MM.1S (cell line): Measurements from ENCODE around the gene COQ8A.

ENCODE experiments used
- DNase-seq: peaks from one replicate; pipeline ENCODE4 v3.0.0-alpha.2; 2015
- H2AFZ ChIP-seq: fragments of 300-600 bp; sonication (generic); 2 replicates; pipeline ENCODE4 v1.6.0; 2016; ENCODE audit warnings: antibody characterized with exemption, low read length
- H3F3A ChIP-seq: fragments of 300-600 bp; sonication (generic); 2 replicates; pipeline ENCODE4 v1.6.1; 2016; ENCODE audit warnings: mild to moderate bottlenecking, antibody characterized with exemption, low read length, moderate library complexity, mixed read lengths; ENCODE audit not compliant: insufficient read depth
- H3K27ac ChIP-seq: fragments of 300-600 bp; sonication (generic); 2 replicates; pipeline ENCODE4 v1.5.1; 2016; ENCODE audit warnings: mild to moderate bottlenecking, low read length
- H3K27me3 ChIP-seq: fragments of 300-600 bp; sonication (generic); replicated peaks from 2 replicates; pipeline ENCODE4 v1.6.0; 2016; ENCODE audit warnings: low read length; ENCODE audit not compliant: insufficient read depth
- H3K36me3 ChIP-seq: fragments of 300-600 bp; sonication (generic); replicated peaks from 2 replicates; pipeline ENCODE4 v1.6.1; 2016; ENCODE audit warnings: mild to moderate bottlenecking, low read length, mixed read lengths; ENCODE audit not compliant: insufficient read depth
- H3K4me1 ChIP-seq: fragments of 300-600 bp; sonication (generic); 2 replicates; pipeline ENCODE4 v1.6.1; 2016; ENCODE audit warnings: low read length, mixed read lengths
- H3K4me2 ChIP-seq: fragments of 300-600 bp; sonication (generic); 2 replicates; pipeline ENCODE4 v1.6.0; 2016; ENCODE audit warnings: low read depth, low read length
- H3K4me3 ChIP-seq: fragments of 300-600 bp; sonication (generic); 2 replicates; pipeline ENCODE4 v1.5.1; 2016; ENCODE audit warnings: low read length, mixed read lengths
- H3K79me2 ChIP-seq: fragments of 300-600 bp; sonication (generic); 2 replicates; pipeline ENCODE4 v1.6.1; 2016; ENCODE audit warnings: mixed run types, low read length, mixed read lengths
- H3K9ac ChIP-seq: fragments of 300-600 bp; sonication (generic); 2 replicates; pipeline ENCODE4 v1.6.1; 2016; ENCODE audit warnings: low read length, mixed read lengths
- H3K9me2 ChIP-seq: fragments of 300-600 bp; sonication (generic); replicated peaks from 2 replicates; pipeline ENCODE4 v1.6.1; 2016; ENCODE audit warnings: mild to moderate bottlenecking, low read length, mixed read lengths; ENCODE audit not compliant: insufficient read depth
- H3K9me3 ChIP-seq: fragments of 300-600 bp; sonication (generic); replicated peaks from 2 replicates; pipeline ENCODE4 v1.6.1; 2016; ENCODE audit warnings: mild to moderate bottlenecking, low read length, mixed read lengths; ENCODE audit not compliant: insufficient read depth
- H4K20me1 ChIP-seq: fragments of 300-600 bp; sonication (generic); 2 replicates; pipeline ENCODE4 v1.6.1; 2016; ENCODE audit warnings: mild to moderate bottlenecking, low read length, moderate library complexity, mixed read lengths; ENCODE audit not compliant: insufficient read depth
- CTCF ChIP-seq: fragments of 300-600 bp; sonication (generic); IDR thresholded peaks from 2 replicates; pipeline ENCODE4 v1.5.1; 2016; ENCODE audit warnings: antibody characterized with exemption, low read length, mixed read lengths
- EZH2 ChIP-seq: fragments of 300-600 bp; sonication (generic); optimal IDR thresholded peaks from 2 replicates; pipeline ENCODE3; 2017; ENCODE audit warnings: low read depth, mild to moderate bottlenecking, antibody characterized with exemption, low read length, mixed read lengths
- EZH2phosphoT487 ChIP-seq: fragments of 300-600 bp; sonication (generic); IDR thresholded peaks from 2 replicates; pipeline ENCODE4 v1.6.1; 2018; ENCODE audit warnings: antibody characterized with exemption, low read length

The COQ8A gene

GRCh38 chr1:226946285-226946684, 6.2 kb downstream of the COQ8A start:
- no peak overlapping the region for H3K9ac ChIP-seq
- no peak for DNase-seq
- TF ChIP-seq EZH2phosphoT487 (no peak), EZH2 (no peak), CTCF (no peak)
- peaks cover 9% of the 10 kb centered on the region; the same call in 1 of the 2 replicates for H4K20me1 ChIP-seq
- H3K4me3 ChIP-seq, result no peak overlapping the region
- peaks cover 100% of the 10 kb centered on the region for H3K79me2 ChIP-seq
- H3K27me3 ChIP-seq, result no peaks in the 10 kb centered on the region
- H3K27ac ChIP-seq, result no peak overlapping the region
- no peak overlapping the region for H3K4me2 ChIP-seq
- peaks cover 4% of the 10 kb centered on the region; the same call in 1 of the 2 replicates for H3K4me1 ChIP-seq
- no peak overlapping the region for H2AFZ ChIP-seq
- H3F3A ChIP-seq, result no peaks in the 10 kb centered on the region
- no peaks in the 10 kb centered on the region for H3K9me3 ChIP-seq
- H3K36me3 ChIP-seq, result no peaks in the 10 kb centered on the region
- H3K9me2 ChIP-seq, result no peaks in the 10 kb centered on the region

GRCh38 chr1:226946841-226947240, 6.7 kb downstream of the COQ8A start:
- H3K4me1 ChIP-seq, result peaks cover 3% of the 10 kb centered on the region; the same call in 1 of the 2 replicates
- H4K20me1 ChIP-seq, result peaks cover 9% of the 10 kb centered on the region; the same call in 1 of the 2 replicates
- H3K9me2 ChIP-seq, result no peaks in the 10 kb centered on the region
- H3K4me3 ChIP-seq, result no peak overlapping the region
- no peaks in the 10 kb centered on the region for H3K36me3 ChIP-seq
- no peak for DNase-seq
- no peak overlapping the region for H3K27ac ChIP-seq
- no peak overlapping the region for H2AFZ ChIP-seq
- no peaks in the 10 kb centered on the region for H3K27me3 ChIP-seq
- H3K4me2 ChIP-seq, result no peak overlapping the region
- H3F3A ChIP-seq, result no peaks in the 10 kb centered on the region
- TF ChIP-seq EZH2phosphoT487 (no peak), CTCF (no peak), EZH2 (no peak)
- H3K9ac ChIP-seq, result no peak overlapping the region
- no peaks in the 10 kb centered on the region for H3K9me3 ChIP-seq
- H3K79me2 ChIP-seq, result peaks cover 100% of the 10 kb centered on the region

- no peak for TF ChIP-seq EZH2phosphoT487
- TF ChIP-seq CTCF, result no peak
- TF ChIP-seq EZH2, result no peak
- Histone ChIP-seq H3K4me3 (no peak overlapping the region), H4K20me1 (peaks cover 9% of the 10 kb centered on the region; the same call in 1 of the 2 replicates), H3K27ac (no peak overlapping the region), H3K4me1 (no peaks in the 10 kb centered on the region), H3K27me3 (no peaks in the 10 kb centered on the region), H3K79me2 (peaks cover 99% of the 10 kb centered on the region), H3F3A (no peaks in the 10 kb centered on the region), H2AFZ (no peak overlapping the region), H3K9me2 (no peaks in the 10 kb centered on the region), H3K36me3 (no peaks in the 10 kb centered on the region), H3K9ac (no peak overlapping the region), H3K4me2 (no peak overlapping the region), H3K9me3 (no peaks in the 10 kb centered on the region)
- no peak for DNase-seq
Observed at GRCh38 chr1:226948051-226948450, 8.0 kb downstream of the COQ8A start.
